Kidney (tissue), 14 donors: ENCODE measurements around the gene KLRF2. TPM values are rescaled to one million over a fixed set of nuclear protein-coding genes. Genes with fewer than 3 reads are reported as not detected.

Source experiments
- DNase-seq, 5 donors: peaks; one replicate each; pipeline ENCODE4 v3.0.0-alpha.2; 2013 to 2020
- FAIRE-seq: peaks from 2 replicates; lab custom pipeline; 2012; peaks lifted over from hg19 to GRCh38; lab: Jason Lieb, UNC
- H3K27ac ChIP-seq, 2 donors: one replicate each; pipeline ENCODE4 v1.7.0; 2013; ENCODE audit warnings: low read depth in 2 of 2, low read length in 2 of 2, inconsistent platforms in 1 of 2
- H3K27me3 ChIP-seq: one replicate; pipeline ENCODE4 v1.7.1; 2013; ENCODE audit warnings: low read length, inconsistent platforms; ENCODE audit not compliant: control insufficient read depth, insufficient read depth
- H3K36me3 ChIP-seq, 3 donors: one replicate each; pipeline versions ENCODE4 v1.7.0 to v1.7.1; 2013; ENCODE audit warnings: low read length in 3 of 3, control low read depth in 1 of 3, inconsistent platforms in 1 of 3; ENCODE audit not compliant: insufficient read depth in 3 of 3, control insufficient read depth in 2 of 3
- H3K4me1 ChIP-seq, 3 donors: one replicate each; pipeline versions ENCODE4 v1.7.0 to v1.7.1; 2013; ENCODE audit warnings: low read length in 3 of 3, inconsistent platforms in 1 of 3, low read depth in 1 of 3; ENCODE audit not compliant: control insufficient read depth in 2 of 3, insufficient read depth in 2 of 3
- H3K4me3 ChIP-seq, 3 donors: one replicate each; pipeline versions ENCODE4 v1.7.0 to v1.8.1; 2013; ENCODE audit warnings: low read length in 3 of 3, control low read depth in 1 of 3, inconsistent platforms in 1 of 3
- H3K9ac ChIP-seq, 3 donors: one replicate each; pipeline versions ENCODE4 v1.7.0 to v1.7.1; 2013; ENCODE audit warnings: low read length in 3 of 3, control low read depth in 1 of 3, inconsistent platforms in 1 of 3
- H3K9me3 ChIP-seq, 3 donors: one replicate each; pipeline versions ENCODE4 v1.7.0 to v1.7.1; 2013; ENCODE audit warnings: low read length in 3 of 3, control low read depth in 1 of 3, inconsistent platforms in 1 of 3; ENCODE audit not compliant: control insufficient read depth in 2 of 3, insufficient read depth in 1 of 3
- intact Hi-C: fragments of 100-400 bp; cut with DNase I; formaldehyde crosslinking; loops from one replicate; pipeline ENCODE4 v1.11.1; 2022
- polyA plus RNA-seq: library from polyadenylated mRNA; stranded (reverse); fragments of 350-450 nt; fragmentation: Illumina TruSeq; extraction: RNeasy Lipid Tissue Mini Kit (QIAGEN cat#74804); gene quantifications from one replicate; pipeline ENCODE4 v1.2.3, GENCODE V29; 2014; ENCODE audit warnings: low read depth, low replicate concordance; ENCODE audit not compliant: insufficient read depth
- total RNA-seq: library from RNA; stranded (reverse); fragmentation: NEBNext Ultra II Directional; extraction: Animal tissue kit (Norgen Biotek cat#: 25700); gene quantifications from one replicate; pipeline ENCODE4 v1.2.1, GENCODE V29; 2021
- TF ChIP-seq, protein P1 (sequence below): IDR thresholded peaks from 3 replicates; pipeline ENCODE4 v1.5.1; 2012; ENCODE audit warnings: mild to moderate bottlenecking, moderate library complexity, borderline replicate concordance; ENCODE audit not compliant: insufficient read depth; ENCODE audit errors: extremely low read depth
- donor health status: control.
- donor health status: control.
- donor health status: control.
- donor health status: control.
- donor health status: control.
- donor health status: DM: yes; HTN: yes; CAD: no.
- donor health status: Normal renal cell carcinoma (clear cell type).

The KLRF2 gene
- total and polyA plus RNA-seq, 2 donors from 2014 or later = not detected

- no peaks in the 10 kb centered on the region for H3K36me3 ChIP-seq
- no peak overlapping the region for H3K9ac ChIP-seq
- FAIRE-seq (no peak), DNase-seq (no peak)
- intact Hi-C loops = no loop called here
- TF ChIP-seq, protein P1, sequence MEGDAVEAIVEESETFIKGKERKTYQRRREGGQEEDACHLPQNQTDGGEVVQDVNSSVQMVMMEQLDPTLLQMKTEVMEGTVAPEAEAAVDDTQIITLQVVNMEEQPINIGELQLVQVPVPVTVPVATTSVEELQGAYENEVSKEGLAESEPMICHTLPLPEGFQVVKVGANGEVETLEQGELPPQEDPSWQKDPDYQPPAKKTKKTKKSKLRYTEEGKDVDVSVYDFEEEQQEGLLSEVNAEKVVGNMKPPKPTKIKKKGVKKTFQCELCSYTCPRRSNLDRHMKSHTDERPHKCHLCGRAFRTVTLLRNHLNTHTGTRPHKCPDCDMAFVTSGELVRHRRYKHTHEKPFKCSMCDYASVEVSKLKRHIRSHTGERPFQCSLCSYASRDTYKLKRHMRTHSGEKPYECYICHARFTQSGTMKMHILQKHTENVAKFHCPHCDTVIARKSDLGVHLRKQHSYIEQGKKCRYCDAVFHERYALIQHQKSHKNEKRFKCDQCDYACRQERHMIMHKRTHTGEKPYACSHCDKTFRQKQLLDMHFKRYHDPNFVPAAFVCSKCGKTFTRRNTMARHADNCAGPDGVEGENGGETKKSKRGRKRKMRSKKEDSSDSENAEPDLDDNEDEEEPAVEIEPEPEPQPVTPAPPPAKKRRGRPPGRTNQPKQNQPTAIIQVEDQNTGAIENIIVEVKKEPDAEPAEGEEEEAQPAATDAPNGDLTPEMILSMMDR = no peak
- H3K27me3 ChIP-seq = no peaks in the 10 kb centered on the region
- no peak overlapping the region for H3K4me3 ChIP-seq
- H3K9me3 ChIP-seq = peaks cover 0 to 14% (median 0%) of the 10 kb centered on the region in 3 donors
- H3K27ac ChIP-seq = no peak overlapping the region
- H3K4me1 ChIP-seq = no peaks in the 10 kb centered on the region
Measured at GRCh38 chr12:9910716-9911421, 29.6 kb downstream of the KLRF2 start.

- no peak overlapping the region for H3K27ac ChIP-seq
- intact Hi-C loops = no loop called here
- no peak for DNase-seq
- peaks cover 0 to 14% (median 0%) of the 10 kb centered on the region in 3 donors for H3K9me3 ChIP-seq
- FAIRE-seq = no peak
- no peaks in the 10 kb centered on the region for H3K36me3 ChIP-seq
- TF ChIP-seq, protein P1 = no peak
- no peak overlapping the region for H3K4me3 ChIP-seq
- H3K27me3 ChIP-seq = no peaks in the 10 kb centered on the region
- no peaks in the 10 kb centered on the region for H3K4me1 ChIP-seq
- H3K9ac ChIP-seq = no peak overlapping the region
Measured at GRCh38 chr12:9911708-9912107, 30.4 kb downstream of the KLRF2 start.

- intact Hi-C loops = no loop called here
- Histone ChIP-seq H3K4me1 (no peaks in the 10 kb centered on the region), H3K4me3 (no peak overlapping the region), H3K27me3 (no peaks in the 10 kb centered on the region), H3K9me3 (no peaks in the 10 kb centered on the region), H3K36me3 (no peaks in the 10 kb centered on the region), H3K27ac (no peak overlapping the region), H3K9ac (no peak overlapping the region)
- DNase-seq (no peak), FAIRE-seq (no peak)
- TF ChIP-seq, protein P1 = no peak
Measured at GRCh38 chr12:9919443-9919842, 38.2 kb downstream of the KLRF2 start.

- Histone ChIP-seq H3K27me3 (no peaks in the 10 kb centered on the region), H3K9me3 (no peaks in the 10 kb centered on the region), H3K9ac (no peak overlapping the region), H3K4me3 (no peak overlapping the region), H3K4me1 (no peaks in the 10 kb centered on the region), H3K36me3 (no peaks in the 10 kb centered on the region), H3K27ac (no peak overlapping the region)
- intact Hi-C loops = loop anchor here (10.0 kb wide), 1 partner anchor 166 kb away; no protein-coding TSS in a partner anchor
- DNase-seq (no peak), FAIRE-seq (no peak)
- TF ChIP-seq, protein P1 = no peak
Measured at GRCh38 chr12:9920451-9920850, 39.2 kb downstream of the KLRF2 start.
